Inflammatory macrophage treated with lipopolysaccharide for 1 hour (primary cell): Measurements from ENCODE around the gene TACO1.

Source experiments
- DNase-seq, 2 donors: peaks; one replicate each; pipeline ENCODE4 v3.0.0-alpha.2; 2020 to 2022

TACO1 gene

DNA sequence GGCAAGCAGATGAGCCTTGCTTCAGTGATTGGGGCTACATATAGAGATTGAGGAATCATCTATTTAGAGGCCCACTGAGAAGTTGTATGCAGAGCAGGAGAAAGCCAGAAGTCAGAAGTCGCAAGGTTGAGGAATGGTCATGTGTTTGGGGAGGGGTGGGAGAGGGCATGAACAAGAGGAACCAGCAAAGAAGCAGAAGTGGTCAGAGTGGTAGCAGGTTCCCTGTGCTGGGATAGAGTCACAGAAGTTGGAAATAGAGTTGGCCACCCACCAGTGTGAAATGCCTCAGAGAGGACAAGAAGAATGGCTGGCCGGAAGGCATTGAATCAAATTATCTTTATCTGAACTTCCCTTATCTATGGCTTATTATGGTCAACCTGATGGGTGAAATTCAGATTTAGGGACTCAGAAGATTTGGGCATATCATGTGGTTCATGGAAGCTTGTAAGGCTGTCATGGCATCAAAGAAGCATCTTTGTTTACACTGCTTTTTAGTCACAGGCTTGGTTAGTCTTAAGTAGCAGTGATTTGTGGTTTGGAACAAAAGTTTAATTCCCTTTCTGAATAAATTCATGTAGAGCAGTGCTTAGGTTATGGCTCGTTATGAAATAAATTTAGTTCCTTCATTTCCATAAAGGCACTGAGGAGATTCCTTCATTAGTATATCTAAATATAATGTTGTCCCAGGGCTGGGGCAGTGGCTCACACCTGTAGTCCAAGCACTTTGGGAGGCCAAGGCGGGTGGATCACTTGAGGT lies 41.2 kb downstream of the TACO1 start:
- DNase-seq, result peak; percentile 82 to 92

DNA sequence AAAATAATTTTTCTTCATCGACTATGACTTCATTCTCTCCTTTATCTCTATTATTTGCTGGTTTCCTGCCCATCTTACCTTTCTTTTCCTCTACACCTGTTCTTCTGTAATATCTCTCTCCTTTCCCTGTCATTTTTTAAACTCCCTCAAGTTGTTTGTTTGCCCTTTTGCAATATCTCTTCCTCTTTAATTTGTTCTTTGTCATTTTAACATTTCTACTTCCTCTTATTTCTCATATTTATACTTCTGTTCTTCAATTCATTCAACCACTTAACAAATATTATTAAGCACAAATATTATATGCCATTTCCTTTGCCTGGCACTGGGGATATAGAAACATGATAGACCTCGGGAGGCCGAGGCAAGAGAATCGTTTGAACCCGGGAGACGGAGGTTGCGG lies 44.2 kb downstream of the TACO1 start:
- peak; percentile 34 to 39 for DNase-seq

DNA sequence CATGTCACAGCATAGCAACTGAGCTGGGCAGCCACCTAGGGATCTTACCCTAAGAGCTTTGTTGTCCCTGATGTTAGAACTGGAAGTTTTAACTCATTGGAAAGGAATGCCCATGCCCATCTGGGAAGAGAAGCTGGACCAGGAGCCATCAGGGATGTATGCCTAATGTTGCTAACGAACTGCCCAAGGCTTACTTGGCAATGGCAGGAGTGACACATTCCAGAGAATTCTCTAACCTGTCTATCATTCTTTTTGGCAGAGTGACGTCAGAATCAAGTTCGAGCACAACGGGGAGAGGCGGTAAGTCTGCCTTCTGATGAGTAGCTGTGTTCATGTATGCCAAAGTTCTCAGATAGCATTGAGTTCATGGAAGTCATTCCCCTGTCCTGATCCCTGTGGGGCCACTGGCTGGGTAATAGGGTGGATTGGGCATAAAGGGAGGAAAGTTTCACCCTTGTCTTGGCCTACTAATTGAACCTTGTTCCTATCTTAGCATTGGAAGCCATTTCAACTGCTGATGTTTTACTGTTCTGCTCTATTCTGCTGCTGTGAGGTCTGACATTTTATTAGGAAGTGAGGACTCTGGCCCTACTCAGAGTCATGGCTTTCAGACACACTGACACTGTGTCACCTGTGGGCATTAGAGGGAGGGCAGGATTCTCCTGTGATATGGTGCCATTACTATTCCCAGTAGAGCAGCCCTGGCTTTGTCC lies 45.2 kb downstream of the TACO1 start:
- DNase-seq, result no peak

DNA sequence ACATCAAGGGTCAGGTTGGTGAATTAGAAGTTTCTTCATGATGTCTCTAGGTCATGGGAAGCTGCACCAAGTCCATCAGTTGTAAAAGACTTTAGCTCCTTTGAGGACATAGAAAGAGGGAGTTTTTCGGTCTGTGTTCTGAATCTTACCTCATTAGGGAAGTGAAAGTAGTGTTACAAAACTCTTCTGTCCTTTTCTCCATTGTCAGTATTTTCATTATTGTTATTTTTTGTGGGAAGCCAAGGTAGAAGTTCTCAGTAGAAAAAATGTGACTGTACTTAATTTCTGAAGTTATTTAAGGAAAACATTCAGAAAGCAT lies 45.8 kb downstream of the TACO1 start:
- DNase-seq, result peak; percentile 79 to 87

DNA sequence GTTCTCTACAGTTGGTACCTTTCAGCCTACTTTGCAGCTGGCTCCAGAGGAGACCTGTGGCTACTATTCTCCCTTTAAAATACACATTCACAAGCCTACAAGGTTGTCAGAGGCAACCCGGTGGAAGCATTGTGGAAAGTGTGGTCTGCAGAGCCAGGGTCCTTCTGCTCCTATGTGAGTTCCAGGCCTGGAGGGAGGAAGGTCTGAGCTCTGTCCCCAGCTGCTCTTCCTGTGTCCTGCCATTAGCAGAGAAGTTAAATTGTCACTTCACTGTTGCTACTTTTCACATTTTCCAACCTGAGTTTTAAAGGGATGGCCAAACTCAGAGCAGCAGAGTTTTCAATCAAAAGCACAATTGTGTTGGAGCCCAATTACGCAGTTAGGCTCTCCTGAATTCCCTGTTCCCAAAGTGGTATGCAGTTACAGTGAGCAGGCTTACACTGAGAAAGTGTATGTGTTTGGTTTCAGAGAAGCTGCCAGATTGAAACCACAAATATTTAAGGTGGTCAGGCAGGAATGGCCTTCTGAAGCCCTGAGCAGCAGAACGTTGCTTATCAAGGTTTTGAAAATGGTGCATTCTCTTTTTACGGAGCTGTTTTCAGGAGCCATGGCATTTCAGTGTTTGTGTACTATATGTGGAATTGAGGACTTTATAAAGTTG lies 46.5 kb downstream of the TACO1 start:
- DNase-seq, result no peak

DNA sequence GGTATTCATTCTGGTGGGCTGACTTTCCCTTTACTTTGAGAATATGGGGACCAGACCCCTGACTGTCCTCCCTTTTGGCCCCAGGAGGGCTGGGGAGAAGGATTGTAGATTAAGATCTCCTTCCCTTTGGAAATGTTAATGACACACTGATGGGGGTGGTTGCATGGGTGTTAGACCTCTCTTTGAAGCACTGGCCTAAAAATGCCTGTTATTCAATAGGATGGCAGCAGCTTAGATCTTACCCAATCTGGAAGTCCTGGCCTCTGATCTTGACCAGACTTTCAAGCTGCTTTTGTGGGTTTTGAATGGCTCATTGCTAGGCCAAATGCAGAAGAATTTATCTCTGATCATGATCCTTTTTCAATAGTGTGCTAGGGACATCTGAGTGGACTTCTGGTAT lies 47.2 kb downstream of the TACO1 start:
- no peak for DNase-seq

DNA sequence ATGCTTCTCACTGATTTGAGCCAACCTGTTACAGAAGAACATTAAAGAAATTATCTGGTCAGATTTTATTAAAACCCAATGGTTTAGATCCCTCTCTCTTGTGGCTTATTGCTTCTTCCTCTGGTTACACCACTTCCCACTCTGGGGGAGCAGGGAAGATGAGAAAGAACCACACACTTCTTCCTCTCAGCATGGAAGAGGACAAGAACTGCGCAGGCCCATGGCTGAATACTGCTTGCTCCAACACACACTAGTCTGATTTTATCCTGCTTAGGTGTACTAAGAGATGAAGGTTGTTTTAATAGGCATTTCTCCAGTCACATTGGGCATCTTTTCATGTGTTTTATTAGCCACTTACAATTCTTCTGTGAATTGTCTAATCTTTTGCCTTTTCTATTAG lies 49.1 kb downstream of the TACO1 start:
- DNase-seq, result peak; percentile 47 to 60

DNA sequence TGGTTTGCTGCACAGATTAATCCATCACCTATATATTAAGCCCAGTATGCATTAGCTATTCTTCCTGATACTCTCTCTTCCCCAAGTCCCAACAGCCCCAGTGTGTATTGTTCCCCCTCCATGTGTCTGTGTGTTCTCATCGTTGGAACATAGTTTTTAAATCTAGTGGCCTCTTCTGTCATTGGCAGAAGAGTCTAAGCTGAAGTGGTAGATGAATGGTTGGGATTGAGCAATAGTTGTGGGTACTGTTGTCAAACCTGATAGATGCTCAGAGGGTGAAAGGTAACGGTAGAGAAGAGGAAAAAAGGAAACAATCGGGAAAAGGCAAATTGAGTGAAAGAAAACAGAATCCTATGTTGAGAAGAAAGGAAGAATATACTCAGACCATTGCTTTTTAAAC lies 51.4 kb downstream of the TACO1 start:
- no peak for DNase-seq

DNA sequence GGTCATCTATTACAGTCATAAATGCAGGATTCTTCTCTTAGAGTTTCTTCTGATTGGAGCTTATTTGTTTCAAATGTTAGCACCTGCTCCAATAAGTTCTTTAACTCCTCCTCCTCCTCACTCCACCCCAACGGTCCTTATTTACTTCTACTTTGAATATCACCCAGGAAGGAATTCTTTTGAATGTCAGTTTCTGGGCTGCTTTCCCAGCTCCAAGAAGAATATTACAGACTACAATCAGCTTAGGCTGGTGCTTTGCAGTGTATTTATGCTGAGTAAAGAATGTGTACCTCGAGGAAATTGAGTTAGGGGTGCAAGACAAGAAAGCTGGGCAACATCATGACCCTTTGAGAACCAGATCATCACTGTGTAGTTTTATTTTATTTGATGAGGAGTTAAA lies 52.4 kb downstream of the TACO1 start:
- DNase-seq, result no peak

DNA sequence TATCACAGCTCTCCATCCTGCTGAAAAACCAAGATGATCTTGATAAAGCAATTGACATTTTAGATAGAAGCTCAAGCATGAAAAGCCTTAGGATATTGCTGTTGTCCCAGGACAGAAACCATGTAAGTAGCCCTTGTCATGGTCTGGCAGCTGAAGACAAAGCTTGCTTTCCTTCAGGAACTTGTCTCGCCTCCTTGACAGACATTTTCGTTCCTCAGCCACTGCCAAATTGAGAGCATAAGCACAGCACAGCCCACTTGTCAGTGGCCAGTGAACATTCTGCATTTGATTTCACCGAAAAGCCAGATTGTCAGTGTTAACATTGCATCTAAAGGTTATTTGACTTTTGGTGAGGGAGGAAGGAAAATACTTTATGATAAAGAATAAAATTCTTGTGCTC lies 57.1 kb downstream of the TACO1 start:
- DNase-seq, result no peak
